NCI-H1436 (cell line): ENCODE results near the gene RIPOR1.
"Not testable (repeated sequence)": the region's sequence is repeated elsewhere in the genome, so short reads cannot be mapped to it uniquely, and the experiment has no call there.

Experiments
- DNase-seq: peaks from one replicate; lab custom pipeline; 2025; lab: John Stamatoyannopoulos, UW

Gene RIPOR1

GRCh38 chr16:67517661-67518423 lies 10.8 kb upstream of the RIPOR1 start:
- DNase-seq: no peak

- DNase-seq: no peak
These were observed 10.0 kb upstream of the RIPOR1 start for GRCh38 chr16:67518676-67519075.

GRCh38 chr16:67519242-67519641 lies 9.4 kb upstream of the RIPOR1 start:
- no peak for DNase-seq

- DNase-seq: peak; percentile 95
These were observed 7.4 kb upstream of the RIPOR1 start for GRCh38 chr16:67521095-67521804.

- DNase-seq: no peak
These were observed 3.3 kb upstream of the RIPOR1 start for GRCh38 chr16:67525176-67525860.

- DNase-seq: no peak
These were observed 2.4 kb upstream of the RIPOR1 start for GRCh38 chr16:67526149-67526791.

- no peak for DNase-seq
These were observed 397 bp downstream of the RIPOR1 start for GRCh38 chr16:67528870-67529581.

GRCh38 chr16:67529582-67530012 lies 968 bp downstream of the RIPOR1 start:
- no peak for DNase-seq

GRCh38 chr16:67530013-67530939 lies 1.6 kb downstream of the RIPOR1 start:
- no peak for DNase-seq

GRCh38 chr16:67531247-67531646 lies 2.6 kb downstream of the RIPOR1 start:
- DNase-seq: no peak

GRCh38 chr16:67533024-67533560 lies 4.5 kb downstream of the RIPOR1 start:
- no peak for DNase-seq

- DNase-seq: not testable (repeated sequence)
These were observed 5.4 kb downstream of the RIPOR1 start for GRCh38 chr16:67533987-67534386.

- no peak for DNase-seq
These were observed 5.8 kb downstream of the RIPOR1 start for GRCh38 chr16:67534431-67534830.

- DNase-seq: no peak
These were observed 6.6 kb downstream of the RIPOR1 start for GRCh38 chr16:67535201-67535600.

GRCh38 chr16:67537270-67537635 lies 8.6 kb downstream of the RIPOR1 start:
- no peak for DNase-seq

GRCh38 chr16:67537636-67538591 lies 9.3 kb downstream of the RIPOR1 start:
- no peak for DNase-seq

- DNase-seq: no peak
These were observed 10.1 kb downstream of the RIPOR1 start for GRCh38 chr16:67538666-67539101.

- DNase-seq: no peak
These were observed 10.6 kb downstream of the RIPOR1 start for GRCh38 chr16:67539271-67539670.
